T-cell (primary cell): ENCODE data around the gene PCBP2. TPM values are rescaled to one million over a fixed set of nuclear protein-coding genes. Genes with fewer than 3 reads are reported as not detected.
A peak's percentile ranks its signal among the peaks of the same experiment; 100 is the strongest.
"Not testable (repeated sequence)": the region's sequence is repeated elsewhere in the genome, so short reads cannot be mapped to it uniquely, and the experiment has no call there.

Experiments used
- ATAC-seq, 4 experiments: fragments of 200-7000 bp in 3 of 4; fragments of 150-1000 bp in 1 of 4; cut with Tn5 transposase; replicated peaks in 1 of 4; 1 replicate in 3 of 4; 2 replicates in 1 of 4; pipeline ENCODE4 v1.10.0; 2021; ENCODE audit warnings: moderate library complexity in 3 of 4, mild to moderate bottlenecking in 2 of 4, moderate number of reproducible peaks in 1 of 4
- CTCF ChIA-PET, 2 donors: fragments of 300-600 bp; sonication (Branson Sonifier 250); formaldehyde crosslinking; loops; one replicate each; lab custom pipeline; 2022; ENCODE audit warnings: antibody characterized with exemption in 2 of 2; lab: Charles Lee
- POLR2A ChIA-PET, 2 donors: fragments of 300-600 bp; sonication (Branson Sonifier 250); formaldehyde crosslinking; loops; one replicate each; lab custom pipeline; 2022; ENCODE audit warnings: antibody characterized with exemption in 2 of 2; lab: Charles Lee
- DNase-seq, 35 experiments: peaks; one replicate each; pipeline versions ENCODE4 v3.0.0 to v3.0.0-alpha.2; 2013 to 2023
- H3K27ac ChIP-seq: one replicate; pipeline ENCODE4 v1.5.1; 2013; ENCODE audit warnings: low read length
- H3K27me3 ChIP-seq, 2 experiments: replicated peaks in 1 of 2; 1 replicate in 1 of 2; 2 replicates in 1 of 2; pipeline versions ENCODE4 v1.6.1 to v1.7.0; 2013; ENCODE audit warnings: low read length in 1 of 2, mixed read lengths in 1 of 2; ENCODE audit not compliant: control insufficient read depth in 2 of 2, insufficient read depth in 2 of 2; ENCODE audit errors: extremely low read depth in 1 of 2
- H3K36me3 ChIP-seq, 2 donors: 1 replicate in 1 of 2; 2 replicates in 1 of 2; pipeline versions ENCODE4 v1.6.1 to v1.7.0; 2013; ENCODE audit warnings: low read length in 1 of 2; ENCODE audit not compliant: control insufficient read depth in 2 of 2, insufficient read depth in 1 of 2; ENCODE audit errors: extremely low read depth in 1 of 2
- H3K4me1 ChIP-seq, 2 experiments: 1 replicate in 1 of 2; 2 replicates in 1 of 2; pipeline versions ENCODE4 v1.6.1 to v1.7.0; 2013; ENCODE audit warnings: low read length in 2 of 2, mixed read lengths in 1 of 2; ENCODE audit not compliant: insufficient read depth in 2 of 2, control insufficient read depth in 1 of 2; ENCODE audit errors: extremely low read depth in 1 of 2
- H3K4me3 ChIP-seq, 2 donors: 1 replicate in 1 of 2; 2 replicates in 1 of 2; pipeline versions ENCODE4 v1.5.1 to v1.7.0; 2013; ENCODE audit warnings: mild to moderate bottlenecking in 2 of 2, low read length in 1 of 2, moderate library complexity in 1 of 2; ENCODE audit not compliant: control insufficient read depth in 1 of 2; ENCODE audit errors: extremely low read depth in 1 of 2
- H3K9me3 ChIP-seq: 2 replicates; pipeline ENCODE4 v1.7.0; 2013
- H3K27ac Mint-ChIP-seq, 2 donors: one replicate each; pipeline ENCODE4 v1.8.0; 2020 to 2021; ENCODE audit warnings: mild to moderate bottlenecking in 2 of 2, mixed read lengths in 2 of 2
- H3K27me3 Mint-ChIP-seq, 2 donors: one replicate each; pipeline ENCODE4 v1.8.0; 2021 to 2022; ENCODE audit warnings: mixed read lengths in 2 of 2
- H3K36me3 Mint-ChIP-seq: one replicate; pipeline ENCODE4 v1.8.0; 2021; ENCODE audit warnings: mixed read lengths
- H3K4me1 Mint-ChIP-seq, 3 donors: one replicate each; pipeline ENCODE4 v1.8.0; 2020 to 2022; ENCODE audit warnings: mixed read lengths in 3 of 3, mild to moderate bottlenecking in 1 of 3
- H3K4me3 Mint-ChIP-seq, 3 donors: one replicate each; pipeline ENCODE4 v1.8.0; 2020 to 2022; ENCODE audit warnings: mild to moderate bottlenecking in 3 of 3, mixed read lengths in 3 of 3, moderate library complexity in 3 of 3
- H3K9me3 Mint-ChIP-seq, 3 donors: one replicate each; pipeline ENCODE4 v1.8.0; 2020 to 2022; ENCODE audit warnings: mixed read lengths in 3 of 3
- WGBS: methylation state at CpG from one replicate; pipeline ENCODE4 v1.1.5; 2013; ENCODE audit warnings: missing lambda C conversion rate; ENCODE audit not compliant: insufficient coverage; 5-methylcytosine and 5-hydroxymethylcytosine counted together
- total RNA-seq, 35 experiments: library from RNA in 6 of 35; stranded (reverse) in 6 of 35; fragments of 120-200 nt in 1 of 35; gene quantifications; one replicate each; pipeline versions ENCODE4 v1.2.1 to v1.2.4 and lab custom pipeline; 2013 to 2026

PCBP2 gene
- total RNA-seq, 5 donors from 2014 or later (not counting 1 experiment from before 2014, with no cell fraction given), result 707 to 1,066 (median 764) TPM

DNA sequence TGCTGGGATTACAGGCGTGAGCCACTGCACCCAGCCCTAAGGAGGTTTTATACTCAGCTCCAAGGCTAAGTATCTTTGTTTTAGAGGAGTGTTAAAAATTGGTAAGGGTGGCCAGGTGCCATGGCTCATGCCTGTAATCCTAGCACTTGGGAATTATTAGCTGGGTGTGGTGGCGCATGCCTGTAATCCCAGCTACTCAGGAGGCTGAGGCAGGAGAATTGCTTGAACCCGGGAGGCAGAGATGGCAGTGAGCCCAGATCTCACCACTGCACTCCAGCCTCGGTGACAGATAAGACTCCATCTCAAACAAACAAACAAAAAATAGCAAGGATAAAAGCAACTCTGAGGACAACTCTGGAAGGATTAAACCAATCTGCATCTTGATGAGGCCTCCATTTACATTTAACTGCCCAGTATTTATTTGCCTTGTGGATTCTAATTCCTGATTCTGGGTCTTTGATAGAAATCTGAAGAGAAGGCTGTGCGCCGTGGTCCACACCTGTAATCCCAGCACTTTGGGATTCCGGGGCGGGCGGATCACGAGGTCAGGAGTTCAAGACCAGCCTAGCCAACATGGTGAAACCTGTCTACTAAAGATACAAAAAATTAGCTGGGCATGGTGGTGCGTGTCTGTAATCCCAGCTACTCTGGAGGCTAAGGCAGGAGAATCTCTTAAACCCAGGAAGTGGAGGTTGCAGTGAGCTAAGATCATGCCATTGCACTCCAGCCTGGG is 7.1 kb upstream of the PCBP2 start:
- not testable (repeated sequence) for H3K9me3 ChIP-seq, H3K9me3 Mint-ChIP-seq, H3K27me3 ChIP-seq, H3K27me3 Mint-ChIP-seq, H3K4me3 ChIP-seq, H3K27ac ChIP-seq, DNase-seq, ATAC-seq
- peaks cover 42 to 56% (median 48%) of the 10 kb centered on the region in 3 donors for H3K4me1 Mint-ChIP-seq
- ChIA-PET POLR2A (interaction anchor here in 1 of 2 donors (0.7 to 0.8 kb wide), 2 partner anchors 14 to 47 kb away, joined by 6 to 9 read pairs; no protein-coding TSS in a partner anchor), CTCF (interaction anchor here in 1 of 2 donors (0.7 kb wide), 1 partner anchor 17 kb away, joined by 3 read pairs; no protein-coding TSS in a partner anchor)
- H3K36me3 Mint-ChIP-seq, result peaks cover 34% of the 10 kb centered on the region
- peak overlapping the region; percentile 16 to 82 for H3K27ac Mint-ChIP-seq
- WGBS, result 100% methylated on average over 5 of the region's 11 CpGs
- peak overlapping the region; percentile 6 to 86 (median 41) for H3K4me3 Mint-ChIP-seq
- peaks cover 17 to 33% of the 10 kb centered on the region in 2 donors for H3K36me3 ChIP-seq
- peaks cover 14 to 34% of the 10 kb centered on the region in 2 experiments for H3K4me1 ChIP-seq

- peak in 1 of 35 experiments; percentile 2 for DNase-seq
- peaks cover 41 to 45% (median 43%) of the 10 kb centered on the region in 3 donors for H3K4me1 Mint-ChIP-seq
- Histone ChIP-seq H3K9me3 (no peaks in the 10 kb centered on the region), H3K36me3 (peaks cover 17 to 34% of the 10 kb centered on the region in 2 donors), H3K27ac (peak overlapping the region; percentile 54), H3K27me3 (no peaks in the 10 kb centered on the region), H3K4me1 (peaks cover 13 to 17% of the 10 kb centered on the region in 2 experiments), H3K4me3 (no peak overlapping the region)
- peak overlapping the region in 1 of 2 donors; percentile 6 for H3K27ac Mint-ChIP-seq
- WGBS, result 100% methylated on average over 2 of the region's 7 CpGs
- ATAC-seq, result no peak
- CTCF ChIA-PET, result interaction anchor here (0.6 to 1.9 kb wide), 5 partner anchors 11 to 98 kb away, joined by 3 to 8 read pairs (median 4); partner anchors contain the start of gene TARBP2 (in 1 of the 2)
- H3K9me3 Mint-ChIP-seq, result no peaks in the 10 kb centered on the region
- H3K36me3 Mint-ChIP-seq, result peaks cover 30% of the 10 kb centered on the region
- H3K27me3 Mint-ChIP-seq, result no peaks in the 10 kb centered on the region
- POLR2A ChIA-PET, result interaction anchor here in 1 of 2 donors (0.6 kb wide), 1 partner anchor 99 kb away, joined by 3 read pairs; no protein-coding TSS in a partner anchor
- H3K4me3 Mint-ChIP-seq, result no peak overlapping the region
Measured at GRCh38 chr12:53450936-53451335, 966 bp upstream of the PCBP2 start.

- ChIA-PET CTCF (interaction anchor here (0.7 to 1.0 kb wide), 6 partner anchors 21 to 194 kb away, joined by 3 to 6 read pairs (median 4); no protein-coding TSS in a partner anchor), POLR2A (interaction anchor here in 1 of 2 donors (0.7 to 0.8 kb wide), 2 partner anchors 13 to 71 kb away, joined by 3 to 6 read pairs; no protein-coding TSS in a partner anchor)
- H3K36me3 ChIP-seq, result peaks cover 14 to 39% of the 10 kb centered on the region in 2 donors
- ATAC-seq, result peak; percentile 42 to 52 (median 50)
- H3K27me3 Mint-ChIP-seq, result no peaks in the 10 kb centered on the region
- WGBS, result under 1% methylated on average over 13 of the region's 82 CpGs
- no peaks in the 10 kb centered on the region for H3K27me3 ChIP-seq
- H3K4me1 Mint-ChIP-seq, result peaks cover 34 to 41% (median 38%) of the 10 kb centered on the region in 3 donors
- H3K27ac ChIP-seq, result peak overlapping the region; percentile 85
- H3K4me1 ChIP-seq, result peaks cover 13 to 17% of the 10 kb centered on the region in 2 experiments
- DNase-seq, result peak; percentile 50 to 87 (median 75)
- H3K36me3 Mint-ChIP-seq, result peaks cover 35% of the 10 kb centered on the region
- peak overlapping the region; percentile 76 to 79 for H3K4me3 ChIP-seq
- no peaks in the 10 kb centered on the region for H3K9me3 ChIP-seq
- no peaks in the 10 kb centered on the region for H3K9me3 Mint-ChIP-seq
- peak overlapping the region; percentile 99 for H3K27ac Mint-ChIP-seq
- peak overlapping the region; percentile 89 to 99 (median 97) for H3K4me3 Mint-ChIP-seq
Measured at GRCh38 chr12:53452159-53453077, 516 bp downstream of the PCBP2 start.

- Histone ChIP-seq H3K4me1 (peaks cover 13 to 17% of the 10 kb centered on the region in 2 experiments), H3K9me3 (no peaks in the 10 kb centered on the region), H3K36me3 (peaks cover 6 to 52% of the 10 kb centered on the region in 2 donors), H3K27ac (peak overlapping the region; percentile 85), H3K4me3 (no peak overlapping the region), H3K27me3 (no peaks in the 10 kb centered on the region)
- no peak for ATAC-seq
- H3K36me3 Mint-ChIP-seq, result peaks cover 37% of the 10 kb centered on the region
- peak overlapping the region; percentile 24 to 99 for H3K27ac Mint-ChIP-seq
- POLR2A ChIA-PET, result interaction anchor here (0.5 to 1.6 kb wide), 7 partner anchors 19 to 135 kb away, joined by 3 to 10 read pairs (median 5); no protein-coding TSS in a partner anchor
- no peaks in the 10 kb centered on the region for H3K27me3 Mint-ChIP-seq
- CTCF ChIA-PET, result interaction anchor here in 1 of 2 donors (0.8 to 1.0 kb wide), 2 partner anchors 23 to 54 kb away, joined by 3 read pairs; no protein-coding TSS in a partner anchor
- H3K4me3 Mint-ChIP-seq, result peak overlapping the region; percentile 89 to 99 (median 97)
- H3K4me1 Mint-ChIP-seq, result peaks cover 34 to 41% (median 40%) of the 10 kb centered on the region in 3 donors
- no peaks in the 10 kb centered on the region for H3K9me3 Mint-ChIP-seq
- no peak for DNase-seq
- 35% methylated on average over 5 of the region's 6 CpGs for WGBS
Measured at GRCh38 chr12:53453953-53454640, 2.2 kb downstream of the PCBP2 start.

DNA sequence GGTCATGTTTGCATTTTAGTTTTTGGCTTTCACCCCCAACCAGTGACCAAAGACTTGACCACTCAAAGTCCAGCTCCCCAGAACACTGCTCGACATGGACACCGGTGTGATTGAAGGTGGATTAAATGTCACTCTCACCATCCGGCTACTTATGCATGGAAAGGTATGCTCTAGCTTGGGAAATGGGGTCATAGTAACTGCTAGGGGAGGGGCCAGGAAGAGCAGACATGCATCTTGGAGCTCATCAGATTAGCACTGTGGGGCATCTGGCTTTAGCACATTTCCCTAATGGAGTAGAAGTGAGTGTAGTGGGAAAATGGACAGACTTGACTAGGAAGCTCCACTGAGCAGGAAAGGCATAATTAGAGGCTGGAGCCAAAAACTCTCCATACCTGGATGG is 2.8 kb downstream of the PCBP2 start:
- Mint-ChIP-seq H3K9me3 (no peaks in the 10 kb centered on the region), H3K4me1 (peaks cover 35 to 44% (median 41%) of the 10 kb centered on the region in 3 donors), H3K27me3 (no peaks in the 10 kb centered on the region), H3K27ac (no peak overlapping the region), H3K4me3 (peak overlapping the region; percentile 56 to 97 (median 89)), H3K36me3 (peaks cover 39% of the 10 kb centered on the region)
- Histone ChIP-seq H3K4me3 (no peak overlapping the region), H3K36me3 (peaks cover 6 to 58% of the 10 kb centered on the region in 2 donors), H3K4me1 (peaks cover 13 to 17% of the 10 kb centered on the region in 2 experiments), H3K9me3 (no peaks in the 10 kb centered on the region), H3K27me3 (no peaks in the 10 kb centered on the region), H3K27ac (no peak overlapping the region)
- CTCF ChIA-PET, result interaction anchor here in 1 of 2 donors (0.8 to 1.0 kb wide), 2 partner anchors 22 to 53 kb away, joined by 3 read pairs; no protein-coding TSS in a partner anchor
- ATAC-seq (no peak), DNase-seq (no peak)
- 100% methylated on average over 1 of the region's 3 CpGs for WGBS
- POLR2A ChIA-PET, result interaction anchor here (0.6 to 1.6 kb wide), 5 partner anchors 20 to 69 kb away, joined by 3 to 7 read pairs (median 5); no protein-coding TSS in a partner anchor
